ENCODE measurements around the gene ELL.

- TF ChIP-seq EZH2 (IDR thresholded peaks at IDR 0.05; ENCODE audit: insufficient read depth, poor library complexity, severe bottlenecking) (no peak), EZH2phosphoT487 (IDR thresholded peaks at IDR 0.05; ENCODE audit: insufficient read depth, low read depth) (no peak)
These were observed 90.3 kb downstream of the ELL start for GRCh38 chr19:18431351-18432197.

Measured in GM23248 (cell line).